K562 (cell line): ENCODE results near the gene PDE8B. TPM values are rescaled to one million over a fixed set of nuclear protein-coding genes. Genes with fewer than 3 reads are reported as not detected.

Experiments
- BRD9 ChIP-seq: fragments of 450-650 bp; IDR thresholded peaks from 2 replicates; pipeline ENCODE4 v1.6.1; 2018; ENCODE audit warnings: low read depth; ENCODE audit not compliant: partially characterized antibody
- FOXK1 ChIP-seq: sonication (generic); formaldehyde crosslinking; IDR thresholded peaks from 2 replicates; pipeline ENCODE4 v1.8.0; 2022; ENCODE audit warnings: missing genetic modification reagents, mild to moderate bottlenecking, borderline replicate concordance
- MEF2A ChIP-seq: IDR thresholded peaks from 2 replicates; pipeline ENCODE4 v1.6.1; 2011; ENCODE audit warnings: low read depth, mild to moderate bottlenecking, low read length, moderate library complexity; ENCODE audit not compliant: control insufficient read depth
- MEF2D ChIP-seq: conservative IDR thresholded peaks from 2 replicates; pipeline ENCODE4 v1.6.1; 2016; ENCODE audit warnings: low read depth, missing genetic modification characterization, missing compliant biosample characterization
- NCOA2 ChIP-seq, 2 experiments: fragments of 450-650 bp; IDR thresholded peaks; 2 replicates each; pipeline ENCODE4 v1.6.1; 2018; ENCODE audit warnings: mild to moderate bottlenecking in 2 of 2, moderate library complexity in 1 of 2; ENCODE audit not compliant: partially characterized antibody in 2 of 2
- NFXL1 ChIP-seq: fragments of 450-650 bp; formaldehyde crosslinking; IDR thresholded peaks from 2 replicates; pipeline ENCODE4 v1.4.0; 2021; ENCODE audit warnings: mild to moderate bottlenecking
- RBM39 ChIP-seq: fragments of 200-400 bp; formaldehyde crosslinking; optimal IDR thresholded peaks from 2 replicates; pipeline ENCODE3; 2018; ENCODE audit warnings: low read depth, low read length
- SNAPC5 ChIP-seq: fragments of 250-450 bp; sonication (Bioruptor Pico); IDR thresholded peaks from 2 replicates; pipeline ENCODE4 v1.8.0; 2021; ENCODE audit warnings: moderate library complexity, mild to moderate bottlenecking, inconsistent platforms
- THRA ChIP-seq: fragments of 450-650 bp; IDR thresholded peaks from 2 replicates; pipeline ENCODE4 v1.6.1; 2017; ENCODE audit warnings: mild to moderate bottlenecking, moderate library complexity
- ZBTB26 ChIP-seq: fragments of 450-650 bp; formaldehyde crosslinking; IDR thresholded peaks from 2 replicates; pipeline ENCODE4 v1.4.0; 2022; ENCODE audit warnings: missing genetic modification characterization
- ZBTB9 ChIP-seq: fragments of 450-650 bp; formaldehyde crosslinking; IDR thresholded peaks from 2 replicates; pipeline ENCODE4 v1.4.0; 2020; ENCODE audit warnings: mild to moderate bottlenecking, moderate library complexity
- polyA plus RNA-seq, 8 experiments: library from polyadenylated mRNA; depleted of rRNA in 4 of 8; stranded (reverse) in 5 of 8; unstranded in 3 of 8; fragments of >200 nt; fragmentation: Nextera tagmentation in 2 of 8; fragmentation: Illumina TruSeq in 1 of 8; extraction: Ambion mirVana in 2 of 8; extraction: Trizol in 1 of 8; gene quantifications; 2 replicates each; pipeline versions ENCODE4 v1.2.1 to v1.2.3, GENCODE V29; 2011 to 2014; ENCODE audit warnings: inconsistent platforms in 1 of 8, missing spikeins in 1 of 8
- total RNA-seq, 7 experiments: library from RNA; depleted of rRNA in 6 of 7; stranded (reverse); fragments of >200 nt in 6 of 7; fragmentation: Illumina TruSeq in 2 of 7; extraction: Trizol in 2 of 7; gene quantifications; 2 replicates each; pipeline versions ENCODE4 v1.2.1 to v1.2.3, GENCODE V29; 2011 to 2021; ENCODE audit warnings: low replicate concordance in 1 of 7

PDE8B gene
- total and polyA plus RNA-seq, 9 of the 15 experiments (the other 6 are each of a cell fraction or from before 2014, with no cell fraction given) = 0.15 to 0.28 TPM; not detected in 7

- TF ChIP-seq ZBTB9 (CRISPR knock-in tag) (no peak), MEF2A (no peak), FOXK1 (CRISPR knock-in tag) (no peak), SNAPC5 (no peak), THRA (no peak), NCOA2 (IDR thresholded peaks at IDR 0.05; ENCODE audit: partially characterized antibody in 2 of 2) (no peak), NFXL1 (CRISPR knock-in tag) (no peak), RBM39 (no peak), MEF2D (no peak), BRD9 (no peak), ZBTB26 (no peak)
Measured at GRCh38 chr5:77425420-77425819, 214.9 kb downstream of the PDE8B start (continued).
